ENCODE measurements around the gene SIGLEC11. TPM values are rescaled to one million over a fixed set of nuclear protein-coding genes. Genes with fewer than 3 reads are reported as not detected.
"Not testable (repeated sequence)": the region's sequence is repeated elsewhere in the genome, so short reads cannot be mapped to it uniquely, and the experiment has no call there.

SIGLEC11 gene
- total RNA-seq, 1 experiment from 2014 or later = not detected

- no TSS peak for BruUV-seq (replicated peaks)
Measured at GRCh38 chr19:49968279-49968922, 7.4 kb upstream of the SIGLEC11 start.

GRCh38 chr19:49959892-49960291 is 1.1 kb downstream of the SIGLEC11 start:
- peaks cover 55% of the 10 kb centered on the region for H3K27me3 Mint-ChIP-seq (ENCODE audit: unreplicated experiment)
- H3K36me3 Mint-ChIP-seq (ENCODE audit: insufficient read depth, unreplicated experiment); intact Hi-C loops (cut with micrococcal nuclease; ENCODE audit: unreplicated experiment); H3K27ac Mint-ChIP-seq (ENCODE audit: unreplicated experiment); H3K9me3 Mint-ChIP-seq (ENCODE audit: low read depth, unreplicated experiment); H3K4me1 Mint-ChIP-seq (ENCODE audit: low read depth, unreplicated experiment); H3K4me3 Mint-ChIP-seq (ENCODE audit: low read depth, unreplicated experiment); DNase-seq; CTCF ChIA-PET; BruUV-seq (replicated peaks): not testable (repeated sequence)

More at GRCh38 chr19:49968279-49968922, 7.4 kb upstream of the SIGLEC11 start:
- Mint-ChIP-seq H3K4me3 (ENCODE audit: low read depth, unreplicated experiment) (no peak overlapping the region), H3K27ac (ENCODE audit: unreplicated experiment) (no peak overlapping the region), H3K27me3 (ENCODE audit: unreplicated experiment) (peaks cover 31% of the 10 kb centered on the region), H3K4me1 (ENCODE audit: low read depth, unreplicated experiment) (no peaks in the 10 kb centered on the region), H3K36me3 (ENCODE audit: insufficient read depth, unreplicated experiment) (peaks cover 7% of the 10 kb centered on the region), H3K9me3 (ENCODE audit: low read depth, unreplicated experiment) (no peaks in the 10 kb centered on the region)
- CTCF ChIA-PET = interaction anchor here (0.6 to 1.3 kb wide), 2 partner anchors 14 to 39 kb away, joined by 3 to 7 read pairs; no protein-coding TSS in a partner anchor
- DNase-seq = no peak
- intact Hi-C loops (cut with micrococcal nuclease; ENCODE audit: unreplicated experiment) = no loop called here
- TF ChIP-seq CTCF (IDR thresholded peaks at IDR 0.05; ENCODE audit: unreplicated experiment) = no peak

GRCh38 chr19:49958596-49958995 is 2.4 kb downstream of the SIGLEC11 start:
- H3K9me3 Mint-ChIP-seq (ENCODE audit: low read depth, unreplicated experiment); DNase-seq; intact Hi-C loops (cut with micrococcal nuclease; ENCODE audit: unreplicated experiment); H3K27ac Mint-ChIP-seq (ENCODE audit: unreplicated experiment); CTCF ChIA-PET; H3K4me1 Mint-ChIP-seq (ENCODE audit: low read depth, unreplicated experiment); BruUV-seq (replicated peaks); H3K36me3 Mint-ChIP-seq (ENCODE audit: insufficient read depth, unreplicated experiment); H3K4me3 Mint-ChIP-seq (ENCODE audit: low read depth, unreplicated experiment): not testable (repeated sequence)
- H3K27me3 Mint-ChIP-seq (ENCODE audit: unreplicated experiment) = peaks cover 50% of the 10 kb centered on the region

- intact Hi-C loops (cut with micrococcal nuclease; ENCODE audit: unreplicated experiment); DNase-seq; H3K27ac Mint-ChIP-seq (ENCODE audit: unreplicated experiment); CTCF ChIA-PET; BruUV-seq (replicated peaks); H3K36me3 Mint-ChIP-seq (ENCODE audit: insufficient read depth, unreplicated experiment); H3K4me3 Mint-ChIP-seq (ENCODE audit: low read depth, unreplicated experiment); H3K9me3 Mint-ChIP-seq (ENCODE audit: low read depth, unreplicated experiment): not testable (repeated sequence)
- H3K27me3 Mint-ChIP-seq (ENCODE audit: unreplicated experiment) = peaks cover 50% of the 10 kb centered on the region
- peaks cover 12% of the 10 kb centered on the region for H3K4me1 Mint-ChIP-seq (ENCODE audit: low read depth, unreplicated experiment)
Measured at GRCh38 chr19:49958144-49958543, 2.8 kb downstream of the SIGLEC11 start.

- no peak for TF ChIP-seq CTCF (IDR thresholded peaks at IDR 0.05; ENCODE audit: unreplicated experiment)
Measured at GRCh38 chr19:49957262-49957915, 3.6 kb downstream of the SIGLEC11 start.

More at GRCh38 chr19:49957262-49957915, 3.6 kb downstream of the SIGLEC11 start:
- no TSS peak for BruUV-seq (replicated peaks)
- CTCF ChIA-PET = no interaction called here
- H3K9me3 Mint-ChIP-seq (ENCODE audit: low read depth, unreplicated experiment) = no peaks in the 10 kb centered on the region
- H3K27me3 Mint-ChIP-seq (ENCODE audit: unreplicated experiment) = peaks cover 51% of the 10 kb centered on the region
- H3K36me3 Mint-ChIP-seq (ENCODE audit: insufficient read depth, unreplicated experiment) = no peaks in the 10 kb centered on the region
- no peak for DNase-seq
- H3K27ac Mint-ChIP-seq (ENCODE audit: unreplicated experiment) = no peak overlapping the region
- intact Hi-C loops (cut with micrococcal nuclease; ENCODE audit: unreplicated experiment) = no loop called here
- H3K4me3 Mint-ChIP-seq (ENCODE audit: low read depth, unreplicated experiment) = no peak overlapping the region
- H3K4me1 Mint-ChIP-seq (ENCODE audit: low read depth, unreplicated experiment) = peaks cover 14% of the 10 kb centered on the region
